HG02938 (cell line): Measurements from ENCODE around the gene KCNE1.
"Not testable (repeated sequence)": the region's sequence is repeated elsewhere in the genome, so short reads cannot be mapped to it uniquely, and the experiment has no call there.

Experiments used
- ATAC-seq: cut with Tn5 transposase; IDR thresholded peaks from one replicate; pipeline ENCODE4 v1.9.1; 2021; ENCODE audit warnings: mild to moderate bottlenecking, moderate library complexity; ENCODE audit not compliant: unreplicated experiment

KCNE1 gene

GRCh38 chr21:34514576-34515115, 2.6 kb upstream of the KCNE1 start:
- ATAC-seq = no peak

- ATAC-seq = no peak
These were observed 1.2 kb upstream of the KCNE1 start for GRCh38 chr21:34513129-34513675.

- no peak for ATAC-seq
These were observed 829 bp downstream of the KCNE1 start for GRCh38 chr21:34511181-34511580.

DNA sequence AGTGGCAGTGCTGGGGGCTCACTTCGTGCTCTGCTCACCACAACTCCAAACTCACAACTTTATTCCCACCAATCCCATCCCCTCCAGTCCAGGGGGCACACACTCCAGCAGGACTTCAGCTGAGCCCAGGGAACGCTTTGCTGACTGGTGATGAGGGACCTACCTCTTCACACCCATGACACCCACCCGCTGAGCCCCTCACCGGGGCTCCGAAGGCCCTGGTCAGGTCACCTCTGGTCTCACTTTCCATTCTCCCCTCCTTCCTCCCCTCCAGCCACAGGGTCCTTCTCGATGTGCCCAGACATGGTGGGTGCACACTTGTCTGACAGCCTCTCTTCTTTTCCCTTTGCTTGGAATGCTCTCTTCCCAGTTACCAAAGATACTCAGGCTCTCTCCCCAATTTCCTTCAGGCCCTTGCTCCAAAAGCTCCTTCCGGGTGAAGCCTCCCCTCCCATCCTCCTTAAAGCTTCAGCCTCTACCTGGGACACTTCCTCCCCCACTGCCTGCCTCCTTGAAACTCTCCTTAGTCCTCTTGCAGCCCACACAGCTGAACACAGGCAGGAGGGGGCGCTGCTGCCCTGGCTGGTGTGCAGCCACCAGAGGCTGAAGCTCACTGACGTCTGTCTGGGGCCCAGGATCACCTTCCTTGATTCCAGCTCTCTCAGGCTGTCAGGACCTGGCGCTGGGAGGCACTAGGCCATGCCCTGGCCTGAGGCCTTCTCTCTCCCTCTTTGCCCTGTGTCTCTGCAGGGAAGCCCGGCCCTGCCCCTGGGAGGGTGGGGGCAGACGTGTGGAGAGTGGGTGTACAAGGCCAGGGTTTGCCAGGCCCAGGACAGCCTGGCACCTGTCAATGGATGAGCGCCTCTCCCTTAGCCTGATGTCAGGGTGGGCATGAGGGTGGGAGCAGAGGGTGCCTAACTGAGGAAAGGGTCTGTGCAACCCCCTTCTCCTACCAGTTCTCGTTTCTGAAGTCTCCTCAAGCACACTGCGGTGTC, 1.6 kb downstream of the KCNE1 start:
- ATAC-seq = no peak

GRCh38 chr21:34509151-34509550, 2.9 kb downstream of the KCNE1 start:
- ATAC-seq = no peak

GRCh38 chr21:34504595-34504994, 7.4 kb downstream of the KCNE1 start:
- no peak for ATAC-seq

DNA sequence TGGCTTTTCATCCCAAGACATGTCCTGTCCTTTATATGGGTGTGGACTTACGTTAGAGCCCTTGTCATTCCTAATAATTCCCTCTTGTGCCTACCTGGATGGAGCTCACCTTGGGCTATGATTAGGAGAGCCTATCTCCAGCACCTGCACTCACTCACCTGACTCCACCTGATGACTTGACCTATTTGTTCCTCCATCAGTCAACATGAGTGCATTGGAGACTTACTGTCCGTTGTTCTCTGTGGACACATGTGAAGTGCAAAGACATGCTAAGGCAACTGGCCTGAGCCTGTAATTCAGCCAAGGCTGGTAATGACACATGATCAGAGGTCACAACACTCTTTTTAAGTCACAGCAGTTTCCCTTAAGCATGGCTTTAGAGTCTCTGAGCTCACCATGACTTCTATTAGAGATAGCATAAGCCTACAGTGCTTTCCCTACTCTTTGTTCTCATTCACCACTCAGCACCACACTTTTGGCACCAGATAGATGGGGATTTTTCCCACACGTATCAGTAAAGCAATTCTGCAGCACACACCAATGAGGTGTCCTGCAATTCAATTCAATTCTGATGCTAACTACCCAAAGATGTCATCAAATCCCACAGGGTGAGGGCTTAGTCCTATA, 9.4 kb downstream of the KCNE1 start:
- ATAC-seq = no peak

GRCh38 chr21:34501716-34502115, 10.3 kb downstream of the KCNE1 start:
- no peak for ATAC-seq

DNA sequence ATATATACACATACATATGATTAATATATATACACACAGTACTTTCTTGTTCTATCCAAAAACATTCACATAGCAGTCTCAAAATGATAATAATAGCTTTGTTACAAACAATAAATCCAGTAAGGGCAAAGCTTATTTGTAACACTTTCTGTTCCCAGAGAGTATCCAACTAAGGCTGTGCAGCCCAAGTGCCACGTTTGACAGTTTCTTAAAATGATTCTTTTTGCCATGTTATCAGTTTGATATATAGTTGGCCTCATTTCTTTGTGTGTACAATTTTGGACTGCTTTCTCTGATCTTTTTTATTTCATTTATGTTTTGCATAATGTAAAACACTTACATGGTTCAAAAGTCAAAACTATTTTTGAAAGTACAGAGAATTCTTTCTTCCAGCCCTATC, 11.8 kb downstream of the KCNE1 start:
- ATAC-seq = no peak

DNA sequence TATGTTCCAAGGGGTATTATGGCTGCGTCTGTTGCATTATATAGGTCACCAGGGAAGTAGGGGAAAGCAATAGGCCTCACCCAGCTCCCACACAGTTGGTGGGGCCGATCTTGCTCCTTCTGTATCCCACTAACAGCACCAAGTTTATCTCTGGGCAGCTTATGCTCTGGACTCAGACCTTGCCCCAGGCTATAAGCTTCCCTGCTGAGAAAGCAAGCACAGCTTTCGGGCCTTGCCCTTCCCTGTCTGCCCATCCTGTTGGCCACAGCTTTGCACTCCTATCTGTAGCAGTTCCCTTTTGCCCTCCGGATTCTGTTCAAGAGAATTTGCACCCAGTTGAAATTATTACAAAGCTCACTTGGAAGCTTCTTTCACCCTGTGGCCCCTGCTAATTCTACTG, 12.9 kb downstream of the KCNE1 start:
- ATAC-seq = no peak

DNA sequence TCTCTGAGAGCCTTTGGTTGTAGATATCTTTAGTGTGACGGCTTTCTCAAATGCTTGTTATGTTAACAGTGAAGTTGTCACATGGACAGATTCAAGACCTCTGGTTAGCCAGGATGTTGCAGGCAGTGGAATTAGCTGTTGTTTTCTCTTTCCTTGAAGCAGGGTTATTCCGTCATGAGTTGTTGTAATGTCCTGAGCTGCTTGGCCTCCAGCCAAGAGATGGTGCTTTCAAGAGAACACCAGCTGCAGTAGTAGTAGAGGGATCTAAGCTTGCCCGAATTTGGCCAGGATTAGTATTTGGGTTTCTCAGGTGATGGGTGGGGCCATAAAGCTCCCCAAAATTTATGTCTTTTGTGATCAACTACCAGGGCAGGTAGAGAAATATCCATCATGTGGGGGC, 13.4 kb downstream of the KCNE1 start:
- ATAC-seq = no peak

DNA sequence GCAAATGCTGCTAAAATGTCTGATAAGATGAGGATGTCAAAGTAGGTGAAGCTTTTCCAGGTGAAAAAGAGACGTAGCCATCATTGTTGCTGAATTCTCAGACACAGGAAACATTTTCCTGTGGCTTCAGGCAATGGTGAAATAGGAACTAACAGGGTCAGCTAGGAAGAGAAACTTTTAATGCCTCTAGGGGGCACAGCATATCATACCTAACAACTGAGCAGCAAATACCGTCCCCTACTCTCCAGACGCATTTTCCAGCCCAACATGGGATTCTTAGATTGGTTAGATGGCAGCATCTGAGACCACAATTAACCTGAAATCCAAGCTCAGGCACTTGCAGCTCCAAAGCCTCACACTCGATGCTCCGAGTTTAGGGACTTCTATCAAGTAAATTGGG, 28.2 kb downstream of the KCNE1 start:
- not testable (repeated sequence) for ATAC-seq

- ATAC-seq = not testable (repeated sequence)
These were observed 28.6 kb downstream of the KCNE1 start for GRCh38 chr21:34483435-34483834.

DNA sequence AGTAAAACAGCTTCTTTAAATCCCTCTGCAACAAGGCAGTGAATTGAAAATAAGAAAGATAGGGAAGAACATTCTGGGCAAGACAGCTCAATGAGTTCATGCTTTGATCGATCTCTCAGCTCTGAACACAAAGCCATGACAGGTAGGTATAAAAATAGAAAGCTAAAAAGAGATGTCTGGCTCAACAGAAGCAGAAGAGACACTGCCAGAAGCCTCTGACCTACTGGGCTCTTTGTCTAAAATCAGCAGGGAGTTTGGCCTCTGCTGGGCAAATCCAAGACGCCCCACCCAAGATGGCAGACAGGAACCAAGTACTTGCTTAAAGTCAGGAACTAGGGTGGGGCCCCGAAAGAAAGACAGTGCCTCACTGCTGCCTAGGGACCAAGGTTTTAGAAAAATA, 44.7 kb downstream of the KCNE1 start:
- ATAC-seq = not testable (repeated sequence)

GRCh38 chr21:34459426-34459825, 52.6 kb downstream of the KCNE1 start:
- ATAC-seq = not testable (repeated sequence)

DNA sequence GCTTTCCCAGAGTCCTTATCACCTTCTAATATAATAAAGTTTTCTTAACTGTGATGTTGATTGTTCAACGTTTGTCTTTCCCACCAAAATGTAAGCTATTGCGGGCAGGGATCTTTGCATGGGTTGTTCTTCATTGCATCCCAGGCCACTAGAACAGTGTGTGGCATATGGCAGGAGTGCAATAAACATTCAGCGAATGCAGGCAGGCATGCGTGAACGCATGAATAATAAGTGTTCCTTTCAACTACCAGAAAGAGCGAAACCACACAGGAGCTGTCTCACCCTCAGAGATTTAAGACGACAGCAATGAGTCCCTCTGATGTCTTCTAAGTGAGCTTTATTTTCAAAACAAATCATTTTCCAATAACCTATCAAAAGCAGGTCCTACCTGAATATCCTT, 53.7 kb downstream of the KCNE1 start:
- ATAC-seq = not testable (repeated sequence)

- not testable (repeated sequence) for ATAC-seq
These were observed 55.8 kb downstream of the KCNE1 start for GRCh38 chr21:34456180-34456579.

DNA sequence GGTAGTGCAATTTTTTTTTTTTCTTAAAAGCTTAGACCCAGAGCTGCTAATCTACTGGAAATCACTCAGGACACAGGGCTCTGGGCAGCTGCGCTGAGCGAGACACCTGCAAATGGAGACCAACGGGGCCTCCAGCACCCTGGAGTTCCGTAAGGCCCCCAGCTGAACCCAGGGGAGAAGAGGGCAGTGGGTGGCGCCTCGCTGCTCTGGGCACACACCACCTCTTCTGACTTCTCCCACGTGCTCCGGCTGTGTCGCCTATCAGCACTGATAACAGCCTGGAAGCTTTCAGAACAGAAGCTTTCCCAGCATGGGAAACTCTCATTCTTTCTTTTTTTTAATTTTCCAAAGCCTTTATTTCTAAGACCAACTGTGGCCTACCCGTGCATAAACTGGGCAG, 56.4 kb downstream of the KCNE1 start:
- ATAC-seq = not testable (repeated sequence)

DNA sequence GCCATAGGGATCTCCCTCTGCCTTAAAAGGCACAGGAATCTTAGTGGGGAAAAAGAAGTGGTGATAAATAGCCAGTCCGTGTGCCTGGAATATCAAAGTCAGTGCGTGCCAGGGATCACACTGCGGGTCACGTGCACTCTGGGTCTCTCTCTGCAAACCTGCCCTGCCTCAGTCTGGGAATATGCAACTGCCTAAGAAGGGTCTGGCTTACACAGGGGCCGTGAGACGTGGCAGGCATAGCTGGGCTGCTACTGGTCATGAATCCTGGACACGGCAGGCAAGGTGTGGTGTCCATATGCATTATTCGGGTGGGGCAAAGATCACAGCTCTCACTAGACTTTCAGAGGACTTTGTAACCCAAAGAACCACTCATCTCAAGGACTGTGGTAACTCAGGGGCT, 65.0 kb downstream of the KCNE1 start:
- not testable (repeated sequence) for ATAC-seq

DNA sequence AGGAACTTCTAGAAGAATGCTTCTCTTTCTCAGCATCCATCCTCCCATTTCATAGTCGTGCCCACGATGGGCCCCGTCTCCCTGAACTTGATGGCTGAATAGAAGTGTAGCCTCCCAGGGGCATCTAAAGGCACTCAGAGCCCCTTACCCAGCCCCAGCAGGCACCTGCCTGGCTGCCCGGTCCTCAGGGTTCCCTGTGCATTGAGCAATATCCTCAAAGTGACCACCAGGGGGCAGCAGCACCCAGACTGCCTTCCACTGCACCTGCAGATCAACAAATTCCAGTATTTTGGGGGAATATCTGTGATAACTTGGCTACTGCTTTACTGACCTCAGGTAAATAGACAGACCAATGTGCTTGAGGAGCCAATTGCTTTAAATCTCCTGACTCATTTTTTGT, 68.5 kb downstream of the KCNE1 start:
- ATAC-seq = not testable (repeated sequence)

DNA sequence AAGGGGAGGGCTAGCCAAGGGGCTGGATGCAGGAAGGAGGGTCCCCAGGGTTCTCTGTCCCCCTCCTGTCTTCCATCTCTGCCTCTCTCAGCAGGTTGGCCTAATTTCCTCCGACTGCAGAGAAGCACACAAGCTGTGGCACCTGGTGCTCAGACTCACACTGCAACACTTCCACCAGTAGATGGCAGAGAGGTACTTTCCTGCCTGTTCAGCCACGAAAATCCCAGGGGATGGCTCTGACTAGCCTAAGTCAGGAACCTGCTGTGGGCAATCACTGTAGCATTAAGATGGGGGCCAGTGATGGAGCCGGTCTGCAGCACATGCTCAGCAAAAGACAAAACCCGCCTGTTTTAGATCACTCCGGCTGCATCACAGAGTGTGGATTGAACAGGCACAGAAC, 82.3 kb downstream of the KCNE1 start:
- ATAC-seq = not testable (repeated sequence)
